SH-SY5Y (cell line): Measurements from ENCODE around the gene ROBO1.
A peak's percentile ranks its signal among the peaks of the same experiment; 100 is the strongest.

ENCODE experiments used
- GATA2 ChIP-seq: IDR thresholded peaks from 2 replicates; pipeline ENCODE4 v1.6.1; 2011; ENCODE audit warnings: mild to moderate bottlenecking, low read depth, low read length
- GATA3 ChIP-seq: IDR thresholded peaks from 2 replicates; pipeline ENCODE4 v1.6.1; 2011; ENCODE audit warnings: low read depth, mild to moderate bottlenecking, low read length, moderate library complexity

Gene ROBO1

DNA sequence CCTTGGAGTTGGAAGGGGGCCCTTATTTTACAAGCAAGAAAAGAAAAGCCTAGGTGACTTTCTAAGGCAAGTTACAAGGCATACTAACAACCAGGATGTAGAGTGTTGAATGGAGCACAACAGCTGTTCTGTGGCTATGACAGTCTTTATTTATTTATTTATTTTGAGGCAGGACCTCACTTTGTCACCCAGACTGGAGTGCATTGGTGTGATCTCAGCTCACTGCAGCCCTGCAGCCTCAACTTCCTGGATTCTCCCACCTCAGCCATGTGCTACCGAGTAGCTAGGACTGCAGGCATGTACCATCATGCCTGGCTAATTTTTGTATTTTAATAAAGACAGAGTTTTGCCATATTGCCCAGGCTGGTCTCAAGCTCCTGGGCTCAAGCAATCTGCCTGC, 973.4 kb downstream of the ROBO1 start:
- TF ChIP-seq GATA2 (no peak), GATA3 (no peak)

DNA sequence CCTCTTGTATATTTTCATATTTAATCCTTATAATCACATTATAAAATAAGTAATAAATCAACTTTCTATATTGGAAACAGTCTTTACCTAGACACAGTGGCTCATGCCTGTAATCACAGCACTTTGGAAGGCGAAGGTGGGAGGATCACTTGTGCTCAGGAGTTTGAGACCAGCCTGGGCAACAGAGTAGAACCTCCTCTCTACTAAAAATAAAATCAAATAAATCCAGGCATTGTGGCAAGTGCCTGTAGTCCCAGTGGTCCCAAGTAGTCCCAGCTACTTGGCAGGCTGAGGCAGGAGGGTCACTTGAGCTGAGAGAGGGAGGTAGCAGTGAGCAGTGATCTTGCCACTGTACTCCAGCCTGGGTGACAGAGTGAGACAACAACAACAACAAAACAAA, 975.1 kb downstream of the ROBO1 start:
- no peak for TF ChIP-seq GATA3
- TF ChIP-seq GATA2: no peak

DNA sequence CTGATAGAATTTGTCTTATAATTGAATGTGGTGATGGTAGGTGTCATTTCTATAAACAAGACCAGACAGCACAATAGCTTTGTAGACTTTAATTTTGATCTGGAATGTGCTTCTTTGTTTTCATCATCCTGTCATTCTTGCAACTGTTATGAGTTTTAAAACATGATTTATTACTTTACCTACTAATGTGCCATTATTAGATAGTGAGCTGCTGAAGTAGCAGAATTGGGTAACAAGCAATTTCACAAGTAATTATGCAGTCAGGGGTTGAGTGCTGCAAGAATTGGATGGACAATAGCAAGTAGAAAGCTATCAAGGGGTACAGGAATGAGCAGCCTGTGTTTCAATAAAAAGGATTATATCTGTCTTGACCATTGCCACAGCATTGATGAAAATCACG, 975.6 kb downstream of the ROBO1 start:
- no peak for TF ChIP-seq GATA3
- no peak for TF ChIP-seq GATA2

DNA sequence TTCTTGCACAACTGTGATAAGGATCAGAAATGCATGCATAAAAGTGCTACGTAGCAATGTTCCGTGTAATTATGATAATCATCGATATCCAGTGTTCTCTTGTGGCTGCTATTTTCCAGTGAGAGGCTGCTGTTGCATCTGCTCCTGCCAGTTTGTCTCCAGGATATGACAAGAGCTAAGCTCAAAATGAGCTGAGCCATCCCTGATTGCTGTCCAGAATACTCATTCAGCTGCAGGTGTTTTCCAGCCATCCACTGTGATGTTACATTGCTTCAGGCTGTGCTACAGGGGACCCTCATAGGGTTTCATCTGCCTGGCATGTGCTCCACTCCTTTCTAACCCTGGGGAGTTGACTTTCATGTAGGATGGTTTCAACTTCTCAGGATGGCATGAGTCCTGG, 976.0 kb downstream of the ROBO1 start:
- TF ChIP-seq GATA2: peak; percentile 47; the same call in 1 of the 2 replicates
- TF ChIP-seq GATA3: no peak

DNA sequence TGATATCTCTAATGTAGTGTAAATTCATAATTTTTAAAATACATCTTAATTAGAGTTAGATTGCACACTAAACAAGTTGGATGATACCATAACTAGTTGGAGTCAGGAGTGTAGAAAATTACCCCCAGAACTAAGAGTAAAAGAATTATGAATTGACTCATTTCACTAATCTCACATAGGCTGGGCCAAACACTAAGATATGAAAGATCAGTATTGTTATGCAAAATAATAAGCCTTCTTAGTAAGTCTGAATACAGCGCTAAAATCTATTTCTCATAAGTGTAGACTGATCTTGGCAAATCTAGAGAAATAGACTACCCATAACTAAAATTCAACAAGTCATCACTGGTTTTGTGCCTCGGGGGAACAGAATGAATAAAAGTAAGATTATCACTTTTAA, 979.0 kb downstream of the ROBO1 start:
- TF ChIP-seq GATA3 (no peak), GATA2 (no peak)

DNA sequence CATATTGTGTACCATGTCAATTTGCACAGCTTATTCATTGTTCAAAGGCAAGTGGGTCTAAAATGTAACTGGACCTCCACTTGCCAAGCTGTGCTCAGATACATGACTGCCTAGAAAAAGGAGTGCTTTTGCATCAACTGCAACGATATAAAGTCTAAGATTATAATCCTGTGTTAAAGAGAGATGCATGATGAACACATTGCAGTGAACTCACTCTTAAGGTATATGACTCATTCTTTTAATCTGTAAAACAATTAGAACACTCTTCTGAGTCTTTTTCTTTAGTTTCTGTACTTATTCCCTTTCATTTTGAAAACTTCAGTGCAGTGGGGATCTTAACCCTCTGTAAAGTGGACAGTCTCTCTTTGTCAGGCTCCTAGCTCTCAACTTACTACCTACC, 982.8 kb downstream of the ROBO1 start:
- TF ChIP-seq GATA3: no peak
- no peak for TF ChIP-seq GATA2

DNA sequence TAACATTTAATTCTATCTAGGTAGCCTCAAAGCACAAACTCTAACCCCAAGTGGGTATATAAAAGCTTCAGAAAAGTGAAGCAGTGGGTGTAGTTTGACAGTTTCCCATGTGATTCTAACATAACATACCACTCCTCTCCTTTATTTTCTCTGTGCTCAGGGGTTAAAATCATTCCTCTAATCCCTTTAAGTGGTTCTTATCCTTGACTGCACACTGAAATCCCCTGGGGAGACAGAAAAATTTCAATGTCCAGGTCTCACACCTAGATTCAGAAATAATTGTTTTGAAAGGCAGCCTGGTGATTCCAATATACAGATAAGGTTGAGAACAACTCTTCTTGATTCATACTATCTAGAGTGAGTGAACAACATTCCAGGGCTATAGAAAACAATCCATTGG, 986.4 kb downstream of the ROBO1 start:
- TF ChIP-seq GATA2: no peak
- TF ChIP-seq GATA3: no peak

DNA sequence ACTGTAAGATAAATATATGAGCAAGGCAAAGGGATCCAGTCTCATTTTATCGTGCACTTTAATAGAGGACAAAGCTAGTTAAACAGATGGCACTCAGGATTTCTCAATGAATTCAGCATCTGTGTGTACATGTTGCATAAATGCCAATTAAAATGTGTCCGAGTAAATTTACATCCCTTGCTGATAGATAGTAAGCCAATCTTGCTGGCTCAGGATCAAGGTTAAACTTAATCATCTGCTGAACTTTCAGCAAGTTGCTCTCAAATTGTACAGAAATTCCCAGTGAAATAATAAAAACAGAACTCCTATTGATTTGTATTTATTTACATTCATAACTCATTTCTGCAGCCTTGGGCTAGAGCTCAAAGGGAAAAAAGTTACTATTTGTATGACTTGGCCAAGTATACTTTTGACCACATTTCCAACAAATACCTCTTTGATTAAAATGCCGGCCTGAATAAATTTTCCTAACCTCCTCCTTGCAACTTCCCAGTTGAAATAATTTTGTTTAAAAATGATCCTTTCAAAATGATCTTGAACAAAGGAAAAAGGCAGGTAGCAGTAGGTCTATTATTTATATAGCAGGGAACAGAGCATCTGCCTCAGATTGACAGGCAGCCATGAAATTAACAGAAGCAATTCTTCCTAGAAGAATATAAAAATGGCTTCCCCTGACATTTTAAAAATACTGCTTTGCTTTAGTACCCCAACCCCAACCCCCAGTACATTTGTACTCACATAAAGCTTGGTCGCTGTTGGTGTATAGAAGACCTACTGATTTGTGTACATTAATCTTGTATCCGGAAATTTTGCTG, 1001.9 kb downstream of the ROBO1 start:
- no peak for TF ChIP-seq GATA2
- no peak for TF ChIP-seq GATA3

DNA sequence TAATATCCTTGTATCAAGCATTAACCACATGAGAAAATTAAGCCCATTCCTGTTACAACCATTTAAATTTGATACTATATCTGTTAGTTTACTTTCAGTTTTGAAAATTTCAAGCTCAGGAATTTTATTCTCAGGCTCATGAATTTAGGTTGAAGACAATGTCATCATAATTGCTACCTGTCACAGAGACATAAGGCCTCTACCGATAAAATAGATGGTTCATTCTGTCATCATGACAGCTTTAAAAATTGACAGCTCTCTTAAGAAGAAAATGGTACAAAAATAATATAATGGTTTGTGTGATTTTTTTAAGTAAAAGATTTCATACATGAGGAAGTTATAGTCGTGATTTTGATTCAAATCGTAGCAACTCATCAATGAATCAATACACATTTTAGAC, 1003.2 kb downstream of the ROBO1 start:
- TF ChIP-seq GATA3 (no peak), GATA2 (no peak)

DNA sequence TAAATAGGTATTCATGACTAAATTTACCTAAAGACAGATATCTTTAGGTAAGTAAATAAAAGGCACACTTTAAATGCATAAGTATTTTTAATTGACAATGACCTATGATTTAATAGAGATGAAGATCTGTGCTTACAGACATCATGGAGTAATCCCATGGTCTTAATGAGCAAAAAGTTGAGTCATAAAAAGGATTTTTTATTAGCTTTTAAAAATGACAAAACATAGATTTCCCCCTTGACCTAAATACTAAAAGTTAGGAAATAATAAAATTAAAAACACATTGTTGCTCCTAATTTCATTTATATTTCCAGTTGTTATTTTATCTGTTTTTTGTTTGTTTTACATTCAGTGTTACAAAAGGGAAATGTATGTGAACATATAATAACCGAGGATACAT, 1005.7 kb downstream of the ROBO1 start:
- TF ChIP-seq GATA3 (no peak), GATA2 (no peak)

DNA sequence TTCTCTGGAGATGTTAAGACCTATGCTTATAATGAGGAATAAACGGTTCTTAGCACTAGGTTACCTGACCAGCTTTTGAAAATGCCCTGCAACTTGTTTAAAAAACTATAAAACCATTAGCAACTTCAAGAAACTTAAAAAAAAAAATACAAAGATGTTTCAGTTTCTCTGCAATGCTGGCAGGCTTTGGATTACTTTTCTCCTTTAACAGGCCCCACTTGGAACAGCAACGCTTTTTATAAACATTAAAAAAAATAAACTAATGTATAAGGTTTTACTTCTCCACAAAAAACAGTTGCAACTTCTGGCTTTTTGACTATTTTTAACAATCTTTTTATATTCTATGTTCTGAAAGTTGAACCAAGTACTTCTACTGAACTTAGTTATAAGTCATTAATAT, 1006.7 kb downstream of the ROBO1 start:
- no peak for TF ChIP-seq GATA3
- no peak for TF ChIP-seq GATA2

DNA sequence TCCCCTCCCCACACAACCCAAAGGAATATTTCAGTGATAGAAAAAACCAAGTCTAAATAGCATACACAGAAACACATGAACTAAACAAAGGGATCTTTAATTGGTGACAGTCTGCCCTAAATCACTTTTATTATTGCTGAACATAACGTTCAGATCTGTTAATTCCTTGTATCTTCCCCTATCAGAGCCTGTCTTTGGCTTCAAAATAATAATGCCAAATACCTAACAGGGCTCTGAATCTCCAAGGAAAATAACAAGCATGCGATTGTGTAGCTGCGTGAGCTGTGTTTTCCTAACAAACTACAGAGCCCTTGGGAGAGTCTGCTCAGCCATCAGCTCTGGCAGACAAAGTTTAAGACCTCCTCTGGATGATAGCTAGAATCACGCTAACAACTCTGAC, 1010.1 kb downstream of the ROBO1 start:
- TF ChIP-seq GATA3 (no peak), GATA2 (no peak)

DNA sequence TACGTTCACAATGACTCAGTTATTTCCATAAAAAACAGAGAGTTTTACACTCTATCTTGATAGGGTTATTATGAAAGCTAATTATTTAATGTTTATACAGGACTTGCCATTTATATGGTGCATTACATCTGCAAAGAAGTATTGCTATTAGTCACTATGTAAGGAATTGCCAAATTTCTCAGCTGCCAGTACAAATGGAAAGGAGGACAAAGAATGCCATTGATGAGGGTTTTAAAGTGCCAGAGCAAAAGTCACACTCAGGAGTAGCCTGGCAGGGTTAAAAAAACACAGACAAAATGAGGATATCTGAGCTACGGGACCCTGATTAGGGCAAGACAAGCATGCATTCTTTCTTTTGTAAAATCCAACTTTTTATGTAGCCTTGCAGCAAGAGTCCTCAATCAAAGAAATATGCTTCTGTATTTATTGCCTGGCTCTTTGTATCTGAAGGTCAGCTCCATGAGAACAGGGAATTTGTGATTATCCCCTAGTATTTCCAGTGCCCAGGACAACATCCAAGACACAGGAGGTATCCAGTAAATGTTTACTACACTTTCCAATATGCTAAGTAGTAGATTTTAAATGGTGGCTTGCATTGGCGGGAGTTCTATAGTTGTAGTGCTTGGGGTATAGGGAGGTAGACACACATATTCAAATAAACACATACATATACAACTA, 1013.6 kb downstream of the ROBO1 start:
- TF ChIP-seq GATA3 (no peak), GATA2 (no peak)

DNA sequence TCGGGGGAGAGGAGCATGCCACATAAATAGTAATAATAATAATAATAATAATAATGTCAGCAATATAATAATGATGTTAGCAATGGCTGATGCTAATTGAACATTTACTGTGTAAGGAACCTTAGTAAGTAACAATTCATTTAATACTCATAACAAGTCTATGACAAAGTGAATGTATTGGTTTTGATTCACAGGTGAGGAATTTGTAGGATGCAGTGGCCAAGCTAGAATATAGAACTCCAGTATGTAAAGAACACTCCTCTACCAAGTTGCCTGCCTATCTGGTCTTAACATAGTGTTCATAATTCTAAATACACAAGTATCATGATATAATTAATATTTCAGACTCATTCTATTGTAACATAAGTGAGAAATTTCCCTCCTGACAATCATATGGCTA, 1016.5 kb downstream of the ROBO1 start:
- TF ChIP-seq GATA2 (no peak), GATA3 (no peak)

DNA sequence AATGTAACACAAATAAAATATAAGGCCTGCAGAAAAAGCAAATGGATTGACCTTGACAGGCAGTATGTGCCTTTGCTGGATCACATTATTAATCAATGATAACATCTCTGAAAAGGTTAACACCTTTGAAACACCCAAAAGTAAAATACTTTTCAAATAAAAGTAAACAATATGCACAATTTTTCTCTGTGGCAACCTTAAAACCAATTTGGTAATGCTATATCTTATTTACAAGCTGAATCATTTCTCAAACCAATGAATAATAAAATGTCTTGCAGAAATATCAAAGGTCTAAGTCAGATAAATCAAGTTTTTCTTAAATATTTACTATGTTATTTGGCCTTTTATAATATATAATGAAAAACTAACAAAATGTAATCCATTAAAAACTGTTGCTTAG, 1018.7 kb downstream of the ROBO1 start:
- TF ChIP-seq GATA3 (no peak), GATA2 (no peak)
